NCI-H1105 treated with DMSO at 0.1 percent for 48 hours (cell line): Measurements from ENCODE around the gene NHSL2.
A peak's percentile ranks its signal among the peaks of the same experiment; 100 is the strongest.

Source experiments
- DNase-seq: peaks from one replicate; lab custom pipeline; 2025; lab: John Stamatoyannopoulos, UW

The NHSL2 gene

DNA sequence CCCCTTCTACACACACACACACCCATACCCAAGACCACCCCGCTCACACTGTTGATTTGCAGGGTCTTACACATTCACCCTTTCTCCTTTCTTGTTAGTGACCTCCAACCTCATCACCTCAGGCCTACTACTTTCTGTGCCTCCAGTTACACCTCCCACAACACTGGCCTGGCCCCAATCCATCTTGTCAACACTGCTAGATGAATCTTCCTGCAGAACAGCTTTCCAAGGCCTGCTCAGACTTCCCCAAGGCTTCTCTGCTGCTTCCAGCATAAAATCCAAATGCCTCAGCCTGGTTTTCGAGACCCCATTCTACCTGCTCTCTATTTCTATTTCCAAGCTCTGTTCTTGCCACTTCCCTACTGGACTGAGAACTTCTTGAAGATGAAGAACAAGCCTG, 79.9 kb downstream of the NHSL2 start:
- no peak for DNase-seq

DNA sequence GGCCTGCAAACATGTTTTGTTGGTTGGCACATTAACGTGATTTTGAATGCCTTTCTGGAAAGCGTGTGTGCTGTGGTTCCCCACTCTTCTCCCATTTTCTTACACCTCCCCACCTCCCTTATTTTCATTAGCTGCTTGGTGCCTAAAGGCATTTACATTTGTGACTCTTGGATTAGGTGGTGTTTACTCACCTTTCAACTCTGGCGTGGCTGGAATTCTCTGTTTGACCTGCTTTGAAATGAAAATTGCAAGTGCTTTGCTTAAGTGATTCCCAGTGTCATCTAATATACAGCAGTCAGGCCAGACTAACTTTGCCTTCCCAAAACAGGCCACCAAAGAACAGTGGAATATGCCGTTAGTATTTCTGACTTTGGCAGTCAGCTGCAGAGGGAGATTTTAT, 80.5 kb downstream of the NHSL2 start:
- no peak for DNase-seq

DNA sequence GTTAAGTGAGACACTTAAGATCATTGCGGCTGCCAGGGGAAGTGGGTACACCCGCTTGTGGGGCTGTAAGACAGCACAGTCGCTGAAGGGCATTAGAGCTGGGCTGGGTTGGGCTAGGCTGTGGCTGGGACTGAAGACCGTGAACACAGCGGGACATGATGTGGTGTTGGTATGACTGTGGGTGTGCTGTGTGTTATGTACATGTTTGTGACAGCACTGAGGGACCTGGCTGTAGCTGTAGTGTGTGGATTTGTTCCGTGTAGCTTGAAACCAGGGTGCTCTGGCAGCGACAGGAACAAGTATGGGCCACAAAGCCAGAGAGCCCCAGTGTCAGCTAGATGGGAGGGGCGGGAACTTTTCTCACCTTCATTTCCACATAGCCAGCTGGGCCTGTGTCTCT, 82.1 kb downstream of the NHSL2 start:
- DNase-seq: no peak

DNA sequence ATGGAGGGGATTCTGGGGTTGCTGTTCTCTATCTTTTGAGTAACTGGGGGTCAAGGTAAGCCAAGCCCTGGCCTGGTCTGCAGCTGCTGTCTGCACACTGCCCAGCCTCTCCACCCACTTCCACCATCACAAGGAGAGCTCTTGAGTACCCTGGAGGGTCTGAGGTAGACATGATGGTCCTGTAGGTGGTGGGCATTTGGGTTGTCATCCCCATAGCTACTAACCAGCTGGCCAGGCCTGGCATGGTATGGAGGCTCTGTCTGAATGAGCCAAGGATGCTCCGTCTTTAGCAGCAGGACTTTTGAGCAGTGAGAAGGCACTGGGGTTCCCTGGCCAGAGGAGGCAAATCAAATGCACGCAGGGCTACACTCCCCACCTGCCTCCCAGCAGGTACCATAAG, 82.7 kb downstream of the NHSL2 start:
- DNase-seq: no peak

DNA sequence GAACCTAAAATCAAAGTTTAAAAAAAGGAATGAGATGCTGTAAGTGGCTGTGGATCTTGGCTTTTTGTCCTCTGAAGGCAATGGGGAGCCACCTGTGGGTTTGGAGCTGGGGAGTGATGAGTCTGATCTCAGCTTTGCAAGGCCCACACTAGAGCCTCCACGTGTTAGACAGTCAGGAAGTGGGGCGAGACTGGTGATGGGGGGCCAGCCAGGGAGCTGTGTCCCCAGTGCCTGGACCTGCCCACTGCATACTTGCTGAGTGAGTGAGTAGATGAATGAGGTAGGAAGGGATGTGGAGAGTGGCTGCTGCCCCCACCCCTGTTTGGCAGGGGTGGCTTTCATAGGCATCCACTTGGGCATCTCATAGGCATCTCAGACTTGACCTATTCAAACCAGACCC, 84.0 kb downstream of the NHSL2 start:
- no peak for DNase-seq

DNA sequence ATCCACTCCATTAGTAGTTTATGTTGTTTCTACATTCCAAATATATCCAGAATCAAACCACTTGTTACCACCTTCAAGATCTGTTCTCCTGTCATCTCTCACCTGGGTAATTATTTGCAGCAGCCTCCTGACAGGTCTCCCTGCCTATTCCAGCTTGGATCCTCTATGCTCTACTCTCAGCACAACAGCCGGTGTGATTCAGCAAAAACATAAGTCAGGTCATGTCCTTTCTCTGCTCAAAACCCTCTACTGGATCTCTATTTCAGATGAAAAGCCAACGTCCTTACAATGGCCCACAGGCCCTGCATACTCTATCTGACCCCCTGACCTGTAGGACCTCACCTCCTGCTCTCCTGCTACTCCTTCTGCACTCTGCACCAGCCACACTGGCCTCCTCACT, 84.5 kb downstream of the NHSL2 start:
- DNase-seq: no peak

DNA sequence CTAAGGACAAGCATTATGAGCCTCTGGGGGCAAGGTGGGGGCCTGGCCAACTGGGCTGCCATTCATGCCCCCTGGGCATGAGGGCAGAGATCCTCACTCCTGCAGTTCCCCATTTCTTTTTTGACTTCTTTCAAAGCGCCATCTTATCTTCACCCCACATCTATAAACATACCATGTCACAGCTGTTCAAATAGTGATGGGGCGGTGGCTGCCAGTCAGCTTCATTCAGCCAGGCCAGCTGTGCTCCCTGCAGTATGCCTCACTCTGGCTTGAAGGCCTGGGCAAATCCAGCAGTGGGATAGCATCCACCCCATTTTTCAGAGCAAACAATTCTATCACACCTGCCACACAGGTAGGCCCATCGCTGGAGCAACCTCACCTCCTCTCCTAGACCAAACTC, 85.5 kb downstream of the NHSL2 start:
- no peak for DNase-seq

DNA sequence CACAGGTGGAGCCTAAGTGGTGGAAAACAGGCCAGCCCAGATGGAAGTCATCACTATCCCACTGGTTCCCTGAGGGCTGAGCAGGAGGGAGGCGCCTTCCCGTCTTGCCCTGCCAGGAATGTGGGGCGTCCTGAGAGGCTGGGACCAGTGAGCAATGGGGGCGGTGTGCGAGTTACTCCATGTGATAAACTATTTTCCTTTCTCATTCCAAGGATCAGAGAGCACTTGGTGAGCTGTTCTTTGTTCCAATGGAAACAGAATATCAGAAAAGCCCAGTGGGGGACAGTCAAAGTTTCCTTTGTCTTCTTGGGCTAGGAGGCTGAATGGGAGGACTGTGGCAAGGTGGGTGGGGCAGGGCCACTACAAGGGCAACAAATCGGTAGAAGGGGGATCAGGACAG, 86.2 kb downstream of the NHSL2 start:
- DNase-seq: no peak

DNA sequence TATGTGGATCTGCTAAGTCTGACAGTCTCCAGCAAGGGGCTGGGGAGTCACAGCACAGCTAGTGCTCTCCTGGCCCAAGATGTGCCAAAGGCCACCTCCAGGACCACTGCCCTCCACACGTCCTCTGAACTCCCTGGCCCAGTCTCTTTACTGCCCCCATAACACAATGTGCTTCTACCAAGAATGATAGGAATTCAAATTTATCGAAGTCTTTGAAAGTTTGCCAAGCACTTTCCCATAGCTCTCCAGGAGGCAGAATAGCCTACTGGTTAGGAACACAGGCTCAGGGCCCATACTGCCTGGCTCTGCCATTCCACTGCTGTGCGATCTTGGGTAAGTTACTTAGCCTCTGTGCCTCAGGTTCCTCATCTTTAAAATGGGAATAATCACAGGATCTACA, 86.7 kb downstream of the NHSL2 start:
- DNase-seq: no peak

DNA sequence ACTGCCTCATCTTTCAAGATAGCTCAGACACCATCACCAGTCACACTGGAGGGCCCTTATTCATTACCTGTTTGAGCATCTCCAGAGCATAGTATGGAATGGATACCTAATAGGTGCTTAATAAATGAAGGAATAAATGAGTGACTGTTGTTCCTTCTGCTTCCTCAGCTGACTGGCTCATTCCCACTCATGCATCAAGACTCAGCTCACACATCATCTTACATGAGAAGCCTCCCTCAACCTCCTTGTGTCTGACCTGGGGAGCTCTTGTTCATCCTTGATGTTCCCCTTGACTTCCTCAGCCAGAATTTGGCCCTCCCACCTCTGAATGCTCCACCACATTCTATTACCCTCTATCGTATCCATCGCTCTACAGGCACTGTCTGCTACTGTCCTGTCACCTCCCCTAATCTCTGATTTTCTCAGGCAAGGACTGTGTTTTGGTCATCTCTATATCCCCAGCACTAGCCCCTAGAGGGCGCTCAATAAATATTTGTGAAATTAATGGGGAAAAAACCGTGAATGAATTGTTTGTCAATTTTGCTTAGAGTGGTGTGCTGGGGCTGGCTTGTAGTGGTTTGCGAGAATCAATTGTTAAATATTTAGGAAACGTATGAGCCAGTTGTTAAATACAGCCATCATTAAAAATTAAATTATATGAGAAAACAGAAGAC, 88.3 kb downstream of the NHSL2 start:
- DNase-seq: peak; percentile 27

DNA sequence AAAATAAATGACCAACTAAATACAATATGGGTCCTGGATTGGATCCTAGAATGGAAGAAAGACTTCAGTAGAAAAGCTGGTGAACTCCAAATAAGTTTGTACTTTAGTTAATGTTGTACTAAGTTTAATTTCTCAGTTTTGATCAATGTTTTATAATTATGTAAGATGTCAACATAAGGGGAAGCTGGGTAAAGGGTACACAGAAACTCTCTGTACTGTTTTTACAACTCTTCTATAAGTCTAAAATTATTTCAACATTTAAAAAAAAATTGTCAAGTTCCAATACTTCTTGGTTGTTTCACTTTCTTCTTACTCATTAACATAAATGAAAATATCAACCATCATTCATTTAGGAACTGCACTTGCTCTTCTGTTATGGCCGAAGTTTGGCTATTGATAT, 88.9 kb downstream of the NHSL2 start:
- no peak for DNase-seq

DNA sequence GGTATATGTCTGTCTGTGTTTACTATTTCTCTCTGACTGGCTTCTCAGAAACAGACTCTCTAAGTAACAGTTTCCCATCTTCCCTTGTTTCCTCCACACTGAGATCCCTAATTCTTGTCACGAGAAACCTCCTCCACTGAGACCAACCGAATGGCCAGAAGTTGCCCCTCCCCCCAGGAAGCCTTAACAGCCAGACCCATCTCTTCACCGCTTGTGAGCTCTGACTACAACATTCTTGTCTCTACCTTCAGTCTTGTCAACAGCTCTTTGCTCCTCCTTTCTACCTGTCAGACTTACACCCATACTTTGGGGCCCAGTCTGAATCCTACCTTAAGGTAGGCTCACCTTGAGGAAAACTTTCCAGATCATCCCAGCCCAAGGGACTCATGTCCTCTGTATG, 90.8 kb downstream of the NHSL2 start:
- no peak for DNase-seq

DNA sequence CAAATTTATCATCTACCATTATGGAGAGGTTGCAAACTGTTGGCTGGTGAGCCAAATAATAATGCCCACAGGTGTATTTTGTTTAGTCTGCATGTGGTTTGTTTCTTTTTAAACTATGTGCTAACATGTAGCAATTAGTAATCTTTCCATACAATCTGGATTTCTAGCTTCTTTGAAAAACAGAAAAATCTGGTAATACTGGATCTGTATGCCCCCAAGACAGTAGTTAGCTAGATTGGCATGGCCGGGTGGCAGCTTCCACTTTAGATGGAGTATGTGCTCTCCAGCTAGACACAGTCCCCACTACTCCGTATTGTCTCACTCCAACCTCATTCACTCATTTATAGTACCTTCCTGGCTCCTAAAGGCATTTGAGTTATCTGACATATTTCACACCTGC, 91.3 kb downstream of the NHSL2 start:
- no peak for DNase-seq

DNA sequence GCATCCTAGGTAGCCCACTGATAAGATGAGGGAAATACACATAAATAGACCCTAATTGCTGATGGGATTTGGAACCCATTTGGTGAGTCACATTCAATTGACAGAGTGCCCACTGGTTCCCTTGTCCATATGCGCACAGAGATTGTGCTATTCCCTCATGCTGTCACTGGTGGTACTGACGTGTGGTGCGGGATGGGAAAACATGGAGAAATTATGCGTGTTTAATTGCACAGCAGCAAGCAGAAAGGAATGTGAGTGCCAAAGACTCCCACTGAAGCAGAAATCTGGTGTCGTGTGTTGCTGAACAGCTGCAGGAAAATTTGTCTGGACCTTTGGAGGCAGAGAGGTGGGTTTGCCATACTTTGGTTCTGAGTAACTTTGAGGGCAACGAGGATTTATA, 92.2 kb downstream of the NHSL2 start:
- no peak for DNase-seq

DNA sequence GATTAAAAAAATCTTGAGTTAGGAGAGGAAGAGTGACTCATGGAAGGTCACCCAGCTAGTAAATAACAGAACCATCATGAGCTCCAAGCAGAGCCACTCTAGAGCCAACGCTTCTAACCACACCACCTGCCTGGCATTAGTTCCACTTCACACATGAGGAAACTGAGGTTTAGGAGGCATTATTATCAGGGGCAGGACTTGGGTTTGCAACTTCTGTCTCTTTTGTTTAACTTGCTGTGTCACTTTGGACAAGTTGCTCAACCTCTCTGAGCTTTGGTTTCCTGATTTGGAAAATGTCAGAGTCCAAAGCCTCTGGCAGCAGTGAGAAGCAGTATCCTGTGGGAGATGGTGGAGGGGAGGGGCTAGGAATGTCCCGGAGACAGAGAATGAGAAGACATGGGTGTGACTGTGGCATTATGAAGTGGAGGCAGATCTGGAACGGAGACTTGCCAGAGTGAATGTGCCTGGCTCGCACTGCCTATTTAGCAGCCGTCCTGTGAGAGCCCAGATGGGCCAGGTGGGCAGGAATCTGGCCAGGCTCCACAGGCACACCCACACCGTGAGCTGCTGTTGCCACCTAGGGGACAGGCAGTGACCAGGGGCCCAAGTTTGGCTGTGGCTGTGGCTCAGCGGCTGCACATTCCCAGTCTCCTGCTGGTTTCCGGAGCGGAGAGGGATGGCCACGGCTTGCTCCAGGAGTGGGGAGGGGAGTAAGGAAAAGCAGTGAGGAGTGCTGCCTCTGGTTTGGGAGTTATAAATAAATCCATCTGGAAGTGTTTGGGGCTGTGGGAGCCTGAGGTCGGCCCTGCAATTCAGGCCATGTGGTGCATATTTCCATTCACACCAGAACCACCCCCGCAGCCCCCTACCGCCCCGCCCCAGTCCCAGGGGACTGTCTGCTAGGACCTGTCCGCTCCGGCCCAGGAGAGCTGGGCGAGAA, 93.4 kb downstream of the NHSL2 start:
- DNase-seq: no peak

DNA sequence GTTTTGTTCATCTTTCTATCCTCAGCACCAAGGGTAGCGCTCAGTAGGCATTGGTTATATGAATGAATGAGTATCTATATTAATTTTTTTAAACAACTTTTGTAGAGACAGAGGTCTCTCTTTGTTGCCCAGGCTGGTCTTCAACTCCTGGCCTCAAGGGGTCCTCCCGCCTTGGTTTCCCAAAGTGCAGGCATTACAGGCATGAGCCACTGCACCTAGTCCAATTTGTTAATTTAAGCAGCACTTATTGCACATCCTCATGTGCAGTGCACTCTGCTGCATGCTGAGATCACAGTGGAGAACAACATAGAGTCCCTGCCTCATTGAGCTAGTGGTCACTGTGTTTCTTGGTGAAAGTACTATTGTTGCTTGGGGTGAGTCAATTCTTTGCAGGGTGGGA, 94.4 kb downstream of the NHSL2 start:
- DNase-seq: no peak

DNA sequence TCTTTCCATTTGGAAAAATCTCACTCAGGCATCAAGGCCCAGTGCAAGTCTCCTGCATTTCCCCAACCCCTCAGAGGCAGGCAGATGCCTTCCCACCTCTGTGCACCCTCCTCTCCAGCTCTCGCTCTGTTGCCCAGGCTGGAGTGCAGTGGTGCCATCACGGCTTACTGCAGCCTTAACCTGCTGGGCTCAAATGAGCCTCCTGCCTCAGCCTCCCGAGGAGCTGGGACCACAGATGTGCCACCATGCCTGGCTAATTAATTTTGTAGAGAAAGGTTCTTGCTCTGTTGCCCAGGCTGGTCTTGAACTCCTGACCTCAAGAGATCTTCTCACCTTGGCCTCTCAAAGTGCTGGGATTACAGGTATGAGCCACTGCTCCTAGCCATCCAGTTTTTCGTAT, 95.8 kb downstream of the NHSL2 start:
- no peak for DNase-seq

DNA sequence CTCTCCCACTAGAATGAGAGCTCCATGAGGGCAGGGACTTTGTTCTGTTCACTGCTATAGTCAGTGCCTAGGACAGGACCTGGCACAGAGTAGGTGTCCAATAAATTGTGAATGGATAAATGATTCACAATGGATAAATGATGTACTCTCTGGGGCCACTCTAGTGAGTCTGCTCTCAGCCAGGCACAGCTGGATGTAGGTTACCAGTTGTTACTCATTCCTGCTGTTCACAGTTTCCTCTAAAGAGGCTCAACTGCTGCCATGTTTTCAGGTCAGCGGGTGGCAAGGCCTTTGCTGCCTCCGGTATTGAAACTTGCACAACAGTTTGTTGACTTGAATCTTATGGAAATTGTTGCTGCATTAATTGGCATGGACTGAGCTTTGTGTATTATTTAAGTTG, 99.1 kb downstream of the NHSL2 start:
- no peak for DNase-seq

DNA sequence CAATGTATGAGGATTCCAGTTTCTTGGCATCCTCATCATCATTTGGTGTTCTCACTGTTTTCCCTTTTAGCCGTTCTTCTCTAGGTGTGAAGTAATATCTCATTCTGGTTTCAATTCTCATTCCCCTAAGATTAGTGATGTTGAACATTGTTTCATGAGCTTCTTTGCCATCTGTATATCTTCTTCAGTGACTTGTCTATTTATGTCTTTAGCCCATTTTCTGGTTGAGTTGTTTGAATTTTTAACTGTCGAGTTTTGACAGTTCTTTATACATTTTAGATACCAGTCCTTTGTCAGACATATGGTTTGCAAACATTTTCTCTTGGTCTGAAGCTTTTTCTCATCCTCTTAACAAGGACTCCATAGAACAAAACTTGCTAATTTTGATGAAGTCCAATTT, 101.1 kb downstream of the NHSL2 start:
- DNase-seq: no peak

DNA sequence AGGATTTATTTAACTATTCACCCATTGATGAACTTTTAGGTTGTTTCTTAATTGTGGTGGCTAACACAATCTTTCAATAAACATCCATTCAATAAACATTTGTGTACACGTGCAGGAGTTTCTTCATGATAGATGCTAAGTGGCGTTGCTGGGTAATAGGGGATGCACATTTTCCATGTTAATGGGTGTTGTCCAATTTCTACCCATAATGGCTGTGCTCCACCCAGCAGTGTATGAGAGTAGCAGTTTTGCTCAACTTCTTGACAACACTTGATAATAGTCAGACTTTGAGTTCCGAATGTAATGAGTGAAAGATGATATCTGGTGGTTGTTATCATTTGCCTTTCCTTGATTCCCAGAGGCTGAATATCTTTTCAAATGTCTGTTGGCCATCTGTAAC, 104.7 kb downstream of the NHSL2 start:
- DNase-seq: no peak

DNA sequence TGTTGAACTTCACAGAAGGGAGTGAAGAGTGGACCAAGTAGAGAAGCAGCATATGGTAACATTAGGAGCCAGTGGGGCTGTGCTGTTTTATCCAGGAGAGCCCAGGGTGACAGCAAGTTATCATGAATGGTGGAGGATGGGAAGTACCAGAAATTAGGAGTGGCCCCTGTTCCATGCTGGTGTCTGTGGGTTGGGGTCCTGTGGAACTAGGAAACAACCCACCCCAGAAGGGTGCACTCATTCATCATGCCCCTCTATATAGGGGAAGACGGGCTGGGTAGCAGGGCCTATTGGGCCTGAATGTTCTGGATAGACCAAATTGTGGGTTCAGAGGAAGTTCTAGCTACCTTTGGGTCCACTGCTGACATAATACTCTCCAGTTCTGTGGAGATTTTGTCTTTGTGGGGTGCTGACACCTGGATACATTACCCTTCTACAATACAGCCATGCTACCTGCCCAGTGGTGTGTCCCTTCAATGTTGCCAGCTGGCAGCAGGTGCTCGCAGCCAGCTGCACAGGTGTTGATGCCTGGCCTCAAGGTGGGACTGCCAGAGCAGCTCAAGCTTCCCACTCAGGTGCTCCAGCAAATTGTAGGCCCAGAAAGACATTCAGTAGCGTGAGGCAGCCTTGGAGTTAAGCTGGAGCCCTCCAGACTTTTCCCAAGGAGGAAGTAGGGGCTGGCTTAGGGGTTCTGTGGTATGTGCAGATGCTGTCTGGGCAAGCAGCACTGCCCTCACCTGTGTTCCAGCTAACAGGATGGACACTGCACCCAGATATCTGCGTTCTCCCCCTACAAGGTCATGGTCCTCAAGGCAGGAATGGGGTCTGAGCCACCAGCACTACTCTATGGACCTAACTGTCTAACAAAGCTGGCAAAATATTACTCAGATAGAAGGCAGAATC, 106.5 kb downstream of the NHSL2 start:
- no peak for DNase-seq

DNA sequence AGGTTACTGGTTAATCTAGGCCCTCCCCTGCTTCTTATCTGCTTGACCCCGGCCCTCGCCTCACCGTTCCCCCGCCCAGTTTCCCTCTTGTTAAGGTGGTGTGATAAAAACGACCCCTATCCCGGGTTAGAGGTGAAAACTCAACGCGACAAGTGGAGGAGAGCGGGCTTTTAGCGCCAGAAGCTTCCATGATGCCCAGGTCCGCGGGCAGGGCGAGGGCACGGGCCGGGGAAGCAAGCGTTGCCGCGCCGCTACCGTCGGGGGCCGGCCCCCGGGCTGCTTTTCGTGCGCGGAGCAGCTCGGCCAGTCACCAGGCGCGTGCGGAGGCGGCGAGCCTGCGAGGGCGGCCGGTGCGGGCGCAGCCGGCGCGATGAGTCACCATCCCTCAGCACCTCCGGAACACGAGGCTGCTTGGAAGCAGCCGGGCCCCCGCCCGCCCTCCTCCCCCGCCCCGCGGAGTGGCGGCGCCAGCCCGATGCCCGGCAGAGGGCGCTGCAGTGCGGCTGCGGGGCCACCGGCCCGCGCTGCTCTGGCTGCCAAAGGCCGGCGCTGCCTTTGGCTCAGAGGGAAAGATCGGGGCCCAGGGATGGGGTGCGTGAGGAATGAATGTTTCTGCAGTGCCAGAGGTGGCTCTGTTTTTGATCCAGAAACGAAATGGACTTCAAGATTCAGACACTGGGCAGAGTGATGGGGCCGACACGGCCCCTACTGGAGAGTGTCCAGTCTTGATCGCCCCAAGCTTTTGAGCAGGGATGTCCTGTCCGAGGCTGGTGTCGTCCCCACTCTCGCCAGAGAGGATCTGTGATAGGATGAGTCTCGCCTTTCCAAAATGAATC, 107.8 kb downstream of the NHSL2 start:
- DNase-seq: no peak
